ENCODE measurements around the gene XPO1.

Gene XPO1

GRCh38 chr2:61434314-61434713, 103.8 kb downstream of the XPO1 start:
- DNase-seq = no peak

- DNase-seq = no peak
Observed at GRCh38 chr2:61433606-61434005, 104.5 kb downstream of the XPO1 start.

GRCh38 chr2:61432990-61433389, 105.2 kb downstream of the XPO1 start:
- no peak for DNase-seq

GRCh38 chr2:61431345-61431744, 106.8 kb downstream of the XPO1 start:
- DNase-seq = no peak

Data from anterior cingulate cortex (tissue), 58 donors.